Activated effector memory CD4-positive, alpha-beta T cell treated with anti-CD3 and anti-CD28 coated beads, Interleukin-2, amount 50 U/mL, for 16 hours (primary cell): ENCODE results near the gene CDIP1.
A peak's percentile ranks its signal among the peaks of the same experiment; 100 is the strongest.

Experiments
- DNase-seq: peaks from one replicate; pipeline ENCODE4 v3.0.0-alpha.2; 2020

Gene CDIP1

GRCh38 chr16:4513086-4513860 is 25.3 kb downstream of the CDIP1 start:
- no peak for DNase-seq

- DNase-seq = no peak
These were observed 26.1 kb downstream of the CDIP1 start for GRCh38 chr16:4512473-4512872.

GRCh38 chr16:4511441-4512082 is 27.0 kb downstream of the CDIP1 start:
- no peak for DNase-seq

- no peak for DNase-seq
These were observed 27.7 kb downstream of the CDIP1 start for GRCh38 chr16:4510747-4511426.

GRCh38 chr16:4510131-4510530 is 28.4 kb downstream of the CDIP1 start:
- no peak for DNase-seq

GRCh38 chr16:4509420-4509819 is 29.2 kb downstream of the CDIP1 start:
- no peak for DNase-seq

- no peak for DNase-seq
These were observed 29.8 kb downstream of the CDIP1 start for GRCh38 chr16:4508806-4509205.

GRCh38 chr16:4507588-4508345 is 30.8 kb downstream of the CDIP1 start:
- DNase-seq = no peak

GRCh38 chr16:4506450-4506849 is 32.1 kb downstream of the CDIP1 start:
- peak; percentile 78 for DNase-seq

GRCh38 chr16:4505356-4506147 is 33.0 kb downstream of the CDIP1 start:
- peak; percentile 87 for DNase-seq

- DNase-seq = no peak
These were observed 37.5 kb downstream of the CDIP1 start for GRCh38 chr16:4501071-4501478.

- no peak for DNase-seq
These were observed 38.3 kb downstream of the CDIP1 start for GRCh38 chr16:4500272-4500671.

GRCh38 chr16:4499196-4499555 is 39.4 kb downstream of the CDIP1 start:
- no peak for DNase-seq

GRCh38 chr16:4498546-4499195 is 39.9 kb downstream of the CDIP1 start:
- DNase-seq = no peak

- DNase-seq = no peak
These were observed 42.3 kb downstream of the CDIP1 start for GRCh38 chr16:4496305-4496704.

GRCh38 chr16:4495766-4496165 is 42.8 kb downstream of the CDIP1 start:
- no peak for DNase-seq

GRCh38 chr16:4494746-4495490 is 43.7 kb downstream of the CDIP1 start:
- DNase-seq = no peak

- no peak for DNase-seq
These were observed 46.7 kb downstream of the CDIP1 start for GRCh38 chr16:4491898-4492297.

GRCh38 chr16:4489030-4489429 is 49.5 kb downstream of the CDIP1 start:
- DNase-seq = no peak

- DNase-seq = no peak
These were observed 50.0 kb downstream of the CDIP1 start for GRCh38 chr16:4488499-4488967.

GRCh38 chr16:4487955-4488498 is 50.5 kb downstream of the CDIP1 start:
- DNase-seq = no peak
